ENCODE data around the gene IQCH.

DNA sequence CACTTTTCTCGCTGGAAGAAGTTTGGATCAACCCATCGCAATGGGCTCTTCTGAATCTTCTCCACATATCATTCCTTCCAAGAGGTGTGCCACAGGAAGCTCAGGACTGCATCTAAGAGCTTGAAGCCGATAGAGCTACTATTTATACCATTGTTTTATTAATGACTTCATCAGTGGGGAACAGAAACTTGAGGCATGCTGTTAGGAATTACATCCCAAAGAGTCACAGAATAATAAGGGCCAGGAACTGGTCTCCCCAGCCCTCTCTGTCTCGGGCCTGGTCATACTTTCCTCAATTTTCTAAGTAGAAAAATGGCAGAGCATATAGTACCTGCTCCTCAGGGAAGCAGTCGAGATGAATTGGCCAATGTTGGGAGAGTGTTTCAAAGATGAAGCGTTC is 249.5 kb downstream of the IQCH start:
- TF ChIP-seq CEBPB (IDR thresholded peaks at IDR 0.05; ENCODE audit: low read depth, low read length) (no peak), MAFK (IDR thresholded peaks at IDR 0.05; ENCODE audit: low read depth, low read length) (no peak), BHLHE40 (IDR thresholded peaks at IDR 0.05; ENCODE audit: low read depth, low read length) (no peak), POLR2A (IDR thresholded peaks at IDR 0.05; ENCODE audit: low read depth, low read length) (no peak), CHD1 (IDR thresholded peaks at IDR 0.05; ENCODE audit: low read depth, low read length) (no peak)
- TF ChIP-seq, protein P1, sequence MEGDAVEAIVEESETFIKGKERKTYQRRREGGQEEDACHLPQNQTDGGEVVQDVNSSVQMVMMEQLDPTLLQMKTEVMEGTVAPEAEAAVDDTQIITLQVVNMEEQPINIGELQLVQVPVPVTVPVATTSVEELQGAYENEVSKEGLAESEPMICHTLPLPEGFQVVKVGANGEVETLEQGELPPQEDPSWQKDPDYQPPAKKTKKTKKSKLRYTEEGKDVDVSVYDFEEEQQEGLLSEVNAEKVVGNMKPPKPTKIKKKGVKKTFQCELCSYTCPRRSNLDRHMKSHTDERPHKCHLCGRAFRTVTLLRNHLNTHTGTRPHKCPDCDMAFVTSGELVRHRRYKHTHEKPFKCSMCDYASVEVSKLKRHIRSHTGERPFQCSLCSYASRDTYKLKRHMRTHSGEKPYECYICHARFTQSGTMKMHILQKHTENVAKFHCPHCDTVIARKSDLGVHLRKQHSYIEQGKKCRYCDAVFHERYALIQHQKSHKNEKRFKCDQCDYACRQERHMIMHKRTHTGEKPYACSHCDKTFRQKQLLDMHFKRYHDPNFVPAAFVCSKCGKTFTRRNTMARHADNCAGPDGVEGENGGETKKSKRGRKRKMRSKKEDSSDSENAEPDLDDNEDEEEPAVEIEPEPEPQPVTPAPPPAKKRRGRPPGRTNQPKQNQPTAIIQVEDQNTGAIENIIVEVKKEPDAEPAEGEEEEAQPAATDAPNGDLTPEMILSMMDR (conservative IDR thresholded peaks at IDR 0.05; ENCODE audit: low read depth, low read length) = no peak
- TF ChIP-seq, protein P2, sequence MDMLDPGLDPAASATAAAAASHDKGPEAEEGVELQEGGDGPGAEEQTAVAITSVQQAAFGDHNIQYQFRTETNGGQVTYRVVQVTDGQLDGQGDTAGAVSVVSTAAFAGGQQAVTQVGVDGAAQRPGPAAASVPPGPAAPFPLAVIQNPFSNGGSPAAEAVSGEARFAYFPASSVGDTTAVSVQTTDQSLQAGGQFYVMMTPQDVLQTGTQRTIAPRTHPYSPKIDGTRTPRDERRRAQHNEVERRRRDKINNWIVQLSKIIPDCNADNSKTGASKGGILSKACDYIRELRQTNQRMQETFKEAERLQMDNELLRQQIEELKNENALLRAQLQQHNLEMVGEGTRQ (IDR thresholded peaks at IDR 0.05; ENCODE audit: low read depth, low read length) = no peak
